CD1c-positive myeloid dendritic cell (primary cell): ENCODE data around the gene FCN2.

ENCODE experiments used
- DNase-seq: peaks from one replicate; pipeline ENCODE4 v3.0.0-alpha.2; 2016; ENCODE audit errors: extremely low spot score

The FCN2 gene

GRCh38 chr9:134932606-134933005 lies 52.0 kb downstream of the FCN2 start:
- DNase-seq = peak; percentile 48

- DNase-seq = no peak
Measured at GRCh38 chr9:134933076-134933659, 52.6 kb downstream of the FCN2 start.

DNA sequence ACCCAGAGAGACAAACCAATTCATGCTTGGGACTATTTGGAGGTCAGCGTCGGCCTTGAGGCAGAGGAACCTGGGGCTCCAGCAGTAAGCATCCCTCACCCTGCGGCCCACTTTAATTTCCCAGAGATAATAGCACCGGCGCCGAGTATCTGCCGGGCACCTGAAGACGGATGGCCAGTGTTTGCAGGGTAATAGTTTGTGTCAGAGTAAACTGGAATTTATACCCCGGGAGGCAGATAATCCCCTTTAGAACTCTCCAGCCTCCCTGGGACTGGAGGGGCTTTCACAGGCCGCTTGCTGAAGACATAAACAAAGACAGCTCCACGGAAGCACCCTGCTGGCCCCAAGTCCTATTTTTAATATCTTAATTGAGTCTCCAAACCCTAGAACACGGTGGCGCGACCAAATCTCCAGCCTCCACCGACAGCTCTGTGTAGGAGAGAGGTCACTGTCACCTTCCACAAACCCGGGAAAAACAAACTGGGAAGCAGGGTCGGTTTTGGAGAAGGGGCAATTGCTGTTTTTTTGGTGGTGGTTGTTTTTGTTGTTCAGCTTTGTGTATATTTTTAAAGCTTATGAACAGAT lies 54.5 kb downstream of the FCN2 start:
- no peak for DNase-seq

- DNase-seq = no peak
Measured at GRCh38 chr9:134935701-134936345, 55.2 kb downstream of the FCN2 start.

DNA sequence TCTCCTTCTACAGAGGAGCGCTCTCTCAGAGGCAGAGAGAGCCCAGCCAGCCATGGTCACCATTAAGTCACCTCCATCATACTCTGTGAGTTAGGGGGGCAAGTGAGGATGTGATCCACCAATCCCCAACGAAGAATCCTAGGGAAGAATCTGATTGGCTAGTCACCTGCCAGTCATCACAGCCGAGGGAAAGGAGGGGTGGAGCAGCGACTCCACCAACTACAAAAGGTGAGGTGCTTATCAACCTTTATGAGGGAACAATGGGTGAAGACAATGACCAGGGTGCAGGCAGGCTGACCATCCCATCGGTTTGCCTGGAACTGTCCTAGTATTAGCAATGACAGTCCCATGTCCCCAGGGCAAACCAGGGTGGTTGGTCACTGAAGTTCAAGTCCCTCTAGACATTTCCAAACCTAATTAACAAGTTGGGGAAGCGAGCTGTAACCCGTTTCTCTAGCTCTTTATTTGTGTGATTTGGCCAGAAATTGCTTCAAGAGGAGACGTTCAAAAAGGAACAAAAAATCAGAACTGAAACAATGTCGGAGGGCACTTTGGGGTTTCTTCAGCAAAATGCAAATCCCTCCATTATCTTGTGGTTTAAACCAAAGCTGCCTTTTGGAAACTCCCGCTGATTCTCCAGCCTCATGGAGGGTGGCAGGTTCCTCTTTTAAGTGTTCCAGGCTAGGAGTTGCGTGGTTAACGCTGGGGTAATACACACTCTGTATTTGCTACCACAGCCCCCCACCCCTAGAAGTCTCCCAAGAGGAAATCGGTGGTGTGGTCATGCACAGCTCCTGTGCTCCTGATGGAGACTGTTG lies 55.9 kb downstream of the FCN2 start:
- DNase-seq = peak; percentile 96
